Mucosa of rectum (tissue), 2 donors: Measurements from ENCODE around the gene RELA.
"Not testable (repeated sequence)": the region's sequence is repeated elsewhere in the genome, so short reads cannot be mapped to it uniquely, and the experiment has no call there.

ENCODE experiments used
- H3K27ac ChIP-seq, 2 donors: one replicate each; pipeline ENCODE4 v1.7.0; 2013; ENCODE audit warnings: inconsistent platforms in 2 of 2, low read depth in 2 of 2, low read length in 2 of 2
- H3K27me3 ChIP-seq, 2 donors: one replicate each; pipeline ENCODE4 v1.7.0; 2013; ENCODE audit warnings: low read length in 2 of 2; ENCODE audit not compliant: control insufficient read depth in 2 of 2, insufficient read depth in 2 of 2
- H3K36me3 ChIP-seq, 2 donors: one replicate each; pipeline ENCODE4 v1.7.0; 2013; ENCODE audit warnings: low read length in 2 of 2; ENCODE audit not compliant: control insufficient read depth in 2 of 2, insufficient read depth in 2 of 2
- H3K4me1 ChIP-seq, 2 donors: one replicate each; pipeline ENCODE4 v1.7.0; 2013; ENCODE audit warnings: low read length in 2 of 2, mild to moderate bottlenecking in 1 of 2; ENCODE audit not compliant: control insufficient read depth in 2 of 2, insufficient read depth in 2 of 2
- H3K4me3 ChIP-seq, 2 donors: one replicate each; pipeline ENCODE4 v1.7.0; 2013; ENCODE audit warnings: low read length in 2 of 2
- H3K9ac ChIP-seq, 2 donors: one replicate each; pipeline ENCODE4 v1.7.0; 2013; ENCODE audit warnings: low read length in 2 of 2, low read depth in 1 of 2, mild to moderate bottlenecking in 1 of 2
- H3K9me3 ChIP-seq, 2 donors: one replicate each; pipeline ENCODE4 v1.7.0; 2013; ENCODE audit warnings: low read length in 2 of 2; ENCODE audit not compliant: control insufficient read depth in 2 of 2
- donor health status: healthy.
- donor health status: Normal muscosa, but diverticular disease.

RELA gene

GRCh38 chr11:65672180-65672860 lies 9.6 kb upstream of the RELA start:
- no peaks in the 10 kb centered on the region for H3K27me3 ChIP-seq
- H3K36me3 ChIP-seq = no peaks in the 10 kb centered on the region
- H3K4me1 ChIP-seq = no peaks in the 10 kb centered on the region

GRCh38 chr11:65663639-65664200 lies 1.0 kb upstream of the RELA start:
- Histone ChIP-seq H3K27me3 (no peaks in the 10 kb centered on the region), H3K27ac (peak overlapping the region; percentile 93 to 96), H3K9me3 (no peaks in the 10 kb centered on the region), H3K4me1 (peaks cover 14 to 17% of the 10 kb centered on the region in 2 donors), H3K36me3 (peaks cover 22 to 23% of the 10 kb centered on the region in 2 donors), H3K4me3 (peak overlapping the region; percentile 86 to 95), H3K9ac (peak overlapping the region; percentile 79 to 95)

More at GRCh38 chr11:65672180-65672860, 9.6 kb upstream of the RELA start:
- Histone ChIP-seq H3K27ac (no peak overlapping the region), H3K9me3 (no peaks in the 10 kb centered on the region), H3K4me3 (no peak overlapping the region), H3K9ac (no peak overlapping the region)

GRCh38 chr11:65662247-65662798 lies 393 bp downstream of the RELA start:
- H3K4me1 ChIP-seq = peaks cover 14 to 17% of the 10 kb centered on the region in 2 donors
- H3K27ac ChIP-seq = peak overlapping the region; percentile 93 to 96
- H3K36me3 ChIP-seq = peaks cover 36 to 37% of the 10 kb centered on the region in 2 donors
- peak overlapping the region; percentile 95 to 99 for H3K9ac ChIP-seq
- H3K27me3 ChIP-seq = no peaks in the 10 kb centered on the region
- peak overlapping the region; percentile 86 to 95 for H3K4me3 ChIP-seq
- no peaks in the 10 kb centered on the region for H3K9me3 ChIP-seq

GRCh38 chr11:65661599-65662246 lies 993 bp downstream of the RELA start:
- Histone ChIP-seq H3K4me1 (peaks cover 14 to 17% of the 10 kb centered on the region in 2 donors), H3K27ac (peak overlapping the region; percentile 93 to 96), H3K4me3 (peak overlapping the region; percentile 86 to 95), H3K9ac (peak overlapping the region; percentile 95 to 99), H3K36me3 (peaks cover 41 to 43% of the 10 kb centered on the region in 2 donors), H3K9me3 (no peaks in the 10 kb centered on the region), H3K27me3 (no peaks in the 10 kb centered on the region)

- not testable (repeated sequence) for H3K27me3 ChIP-seq, H3K9ac ChIP-seq, H3K4me3 ChIP-seq, H3K9me3 ChIP-seq, H3K27ac ChIP-seq
- peaks cover 14 to 17% of the 10 kb centered on the region in 2 donors for H3K4me1 ChIP-seq
- peaks cover 47 to 49% of the 10 kb centered on the region in 2 donors for H3K36me3 ChIP-seq
Observed at GRCh38 chr11:65660908-65661307, 1.8 kb downstream of the RELA start.

GRCh38 chr11:65660038-65660437 lies 2.7 kb downstream of the RELA start:
- Histone ChIP-seq H3K9me3 (no peaks in the 10 kb centered on the region), H3K4me3 (no peak overlapping the region), H3K27me3 (no peaks in the 10 kb centered on the region), H3K27ac (no peak overlapping the region), H3K36me3 (peaks cover 56 to 58% of the 10 kb centered on the region in 2 donors), H3K9ac (no peak overlapping the region), H3K4me1 (peaks cover 14 to 17% of the 10 kb centered on the region in 2 donors)

- peaks cover 61 to 68% of the 10 kb centered on the region in 2 donors for H3K36me3 ChIP-seq
Observed at GRCh38 chr11:65658174-65659021, 4.3 kb downstream of the RELA start.

GRCh38 chr11:65657426-65657825 lies 5.3 kb downstream of the RELA start:
- Histone ChIP-seq H3K9ac (no peak overlapping the region), H3K4me1 (peaks cover 26 to 34% of the 10 kb centered on the region in 2 donors), H3K27me3 (no peaks in the 10 kb centered on the region), H3K27ac (no peak overlapping the region), H3K36me3 (peaks cover 61 to 68% of the 10 kb centered on the region in 2 donors), H3K4me3 (no peak overlapping the region), H3K9me3 (no peaks in the 10 kb centered on the region)

More at GRCh38 chr11:65658174-65659021, 4.3 kb downstream of the RELA start:
- Histone ChIP-seq H3K27me3 (no peaks in the 10 kb centered on the region), H3K27ac (no peak overlapping the region), H3K9me3 (no peaks in the 10 kb centered on the region), H3K4me3 (no peak overlapping the region), H3K4me1 (peaks cover 21 to 25% of the 10 kb centered on the region in 2 donors), H3K9ac (no peak overlapping the region)

- Histone ChIP-seq H3K4me3 (no peak overlapping the region), H3K9ac (no peak overlapping the region), H3K27ac (no peak overlapping the region), H3K9me3 (no peaks in the 10 kb centered on the region), H3K36me3 (peaks cover 59 to 62% of the 10 kb centered on the region in 2 donors), H3K27me3 (no peaks in the 10 kb centered on the region), H3K4me1 (peaks cover 30 to 37% of the 10 kb centered on the region in 2 donors)
Observed at GRCh38 chr11:65655570-65656332, 7.0 kb downstream of the RELA start.
